Measurements from ENCODE around the gene RUSC2. TPM values are rescaled to one million over a fixed set of nuclear protein-coding genes. Genes with fewer than 3 reads are reported as not detected.

The RUSC2 gene
- total RNA-seq, 1 experiment from 2014 or later, result 10.7 TPM

GRCh38 chr9:35537913-35538312 is 48.0 kb downstream of the RUSC2 start:
- Histone ChIP-seq H2AFZ (ENCODE audit: low read length) (no peak overlapping the region), H3K9ac (ENCODE audit: low read length) (no peak overlapping the region), H3K4me1 (ENCODE audit: insufficient read depth, low read length) (no peaks in the 10 kb centered on the region), H3K4me2 (ENCODE audit: low read length) (no peak overlapping the region), H3K4me3 (ENCODE audit: low read length) (no peak overlapping the region), H3F3A (ENCODE audit: low read length, unreplicated experiment) (no peaks in the 10 kb centered on the region), H3K9me3 (ENCODE audit: low read length) (no peaks in the 10 kb centered on the region), H3K27me3 (ENCODE audit: low read length) (no peaks in the 10 kb centered on the region), H3K36me3 (ENCODE audit: low read depth, low read length) (no peaks in the 10 kb centered on the region), H3K79me2 (ENCODE audit: low read length) (peaks cover 2% of the 10 kb centered on the region; the same call in 1 of the 2 replicates), H3K27ac (ENCODE audit: low read length) (no peak overlapping the region), H4K20me1 (ENCODE audit: low read length) (no peaks in the 10 kb centered on the region), H3K9me2 (replicated peaks; ENCODE audit: low read length) (no peaks in the 10 kb centered on the region)
- BruUV-seq (replicated peaks), result no TSS peak
- ChIA-PET CTCF (no interaction called here), POLR2A (ENCODE audit: unreplicated experiment) (no interaction called here)
- TF ChIP-seq CTCF (conservative IDR thresholded peaks at IDR 0.05; ENCODE audit: low read depth, low read length) (no peak), EZH2phosphoT487 (IDR thresholded peaks at IDR 0.05; ENCODE audit: borderline replicate concordance, low read length) (no peak), EZH2 (IDR thresholded peaks at IDR 0.05; ENCODE audit: low read length, unreplicated experiment) (no peak)
- ATAC-seq (no peak), DNase-seq (no peak)
- intact Hi-C loops (cut with micrococcal nuclease), result no loop called here

GRCh38 chr9:35538361-35539234 is 48.7 kb downstream of the RUSC2 start:
- Histone ChIP-seq H3K79me2 (ENCODE audit: low read length) (peaks cover 2% of the 10 kb centered on the region; the same call in 1 of the 2 replicates), H3K4me2 (ENCODE audit: low read length) (no peak overlapping the region), H3K9me3 (ENCODE audit: low read length) (no peaks in the 10 kb centered on the region), H3K9me2 (replicated peaks; ENCODE audit: low read length) (no peaks in the 10 kb centered on the region), H4K20me1 (ENCODE audit: low read length) (no peaks in the 10 kb centered on the region), H3K4me1 (ENCODE audit: insufficient read depth, low read length) (no peaks in the 10 kb centered on the region), H3K4me3 (ENCODE audit: low read length) (no peak overlapping the region), H3K9ac (ENCODE audit: low read length) (no peak overlapping the region), H3K36me3 (ENCODE audit: low read depth, low read length) (no peaks in the 10 kb centered on the region), H2AFZ (ENCODE audit: low read length) (no peak overlapping the region), H3F3A (ENCODE audit: low read length, unreplicated experiment) (no peaks in the 10 kb centered on the region), H3K27me3 (ENCODE audit: low read length) (no peaks in the 10 kb centered on the region), H3K27ac (ENCODE audit: low read length) (no peak overlapping the region)
- intact Hi-C loops (cut with micrococcal nuclease), result no loop called here
- TF ChIP-seq EZH2phosphoT487 (IDR thresholded peaks at IDR 0.05; ENCODE audit: borderline replicate concordance, low read length), result no peak
- TF ChIP-seq EZH2 (IDR thresholded peaks at IDR 0.05; ENCODE audit: low read length, unreplicated experiment), result no peak
- no peak for TF ChIP-seq CTCF (conservative IDR thresholded peaks at IDR 0.05; ENCODE audit: low read depth, low read length)
- ATAC-seq (no peak), DNase-seq (no peak)
- ChIA-PET POLR2A (ENCODE audit: unreplicated experiment) (no interaction called here), CTCF (no interaction called here)
- no TSS peak for BruUV-seq (replicated peaks)

Other genes with a start within 250 kb of the RUSC2 start
- 11.2 and 25.2 TPM in 2 replicates for gene TESK1, start 115.2 kb downstream of the RUSC2 start, total RNA-seq (2014; rRNA removed)
- gene CD72, start 128.3 kb downstream of the RUSC2 start, total RNA-seq (2014; rRNA removed), result 0.15 TPM in 1 of 2 replicates, not detected in the other
- gene SIT1, start 160.8 kb downstream of the RUSC2 start, total RNA-seq (2014; rRNA removed), result not detected in 2 replicates
- 23,421 and 36,790 TPM in 2 replicates for gene RMRP, start 167.9 kb downstream of the RUSC2 start, total RNA-seq (2014; rRNA removed)
- 34.9 and 37.0 TPM in 2 replicates for gene CCDC107, start 168.2 kb downstream of the RUSC2 start, total RNA-seq (2014; rRNA removed)
- 2.6 and 4.1 TPM in 2 replicates for gene ARHGEF39, start 175.1 kb downstream of the RUSC2 start, total RNA-seq (2014; rRNA removed)
- gene CA9, start 183.8 kb downstream of the RUSC2 start, total RNA-seq (2014; rRNA removed), result 7.7 and 11.2 TPM in 2 replicates
- 7.0 and 10.4 TPM in 2 replicates for gene TPM2, start 199.8 kb downstream of the RUSC2 start, total RNA-seq (2014; rRNA removed)
- gene TLN1, start 242.1 kb downstream of the RUSC2 start, total RNA-seq (2014; rRNA removed), result 118 and 153 TPM in 2 replicates
- gene CREB3, start 242.6 kb downstream of the RUSC2 start, total RNA-seq (2014; rRNA removed), result 34.8 and 47.1 TPM in 2 replicates

All from PC-3 (cell line).